Neural cell (in vitro differentiated cells): Measurements from ENCODE around the gene BMERB1. TPM values are rescaled to one million over a fixed set of nuclear protein-coding genes. Genes with fewer than 3 reads are reported as not detected.

Experiments
- H2AFZ ChIP-seq: fragments of 200-600, 300-800 bp; sonication (generic), shearing (Covaris generic); 2 replicates; pipeline ENCODE4 v1.6.0; 2014; ENCODE audit warnings: low read depth, mild to moderate bottlenecking, antibody characterized with exemption, low read length, moderate library complexity
- H3F3A ChIP-seq: fragments of 200-600 bp; shearing (Covaris generic); 2 replicates; pipeline ENCODE4 v1.6.1; 2016; ENCODE audit warnings: mild to moderate bottlenecking, moderate library complexity, mixed read lengths, antibody characterized with exemption, low read length; ENCODE audit not compliant: insufficient read depth, poor library complexity, severe bottlenecking
- H3K27ac ChIP-seq: fragments of 200-600, 300-800 bp; sonication (generic), shearing (Covaris generic); 2 replicates; pipeline ENCODE4 v1.5.1; 2014; ENCODE audit warnings: mild to moderate bottlenecking, low read length, moderate library complexity
- H3K27me3 ChIP-seq: fragments of 300-800, 200-600 bp; sonication (generic), shearing (Covaris generic); 2 replicates; pipeline ENCODE4 v1.6.0; 2014; ENCODE audit warnings: mild to moderate bottlenecking, low read depth, low read length, moderate library complexity; ENCODE audit not compliant: insufficient read depth
- H3K36me3 ChIP-seq: fragments of 300-800, 200-600 bp; sonication (generic), shearing (Covaris generic); 2 replicates; pipeline ENCODE4 v1.5.1; 2014; ENCODE audit warnings: mild to moderate bottlenecking, antibody characterized with exemption, low read length, moderate library complexity; ENCODE audit not compliant: insufficient read depth
- H3K4me2 ChIP-seq: fragments of 300-800, 200-600 bp; sonication (generic), shearing (Covaris generic); 2 replicates; pipeline ENCODE4 v1.6.0; 2014; ENCODE audit warnings: mild to moderate bottlenecking, low read length
- H3K4me3 ChIP-seq: fragments of 300-800, 200-600 bp; sonication (generic), shearing (Covaris generic); 2 replicates; pipeline ENCODE4 v1.5.1; 2014; ENCODE audit warnings: mild to moderate bottlenecking, low read length, moderate library complexity
- H3K79me2 ChIP-seq: fragments of 200-600 bp; shearing (Covaris generic); replicated peaks from 2 replicates; pipeline ENCODE4 v1.6.0; 2014; ENCODE audit warnings: mild to moderate bottlenecking, low read length, moderate library complexity; ENCODE audit not compliant: insufficient read depth
- H3K9ac ChIP-seq: fragments of 300-800, 200-600 bp; sonication (generic), shearing (Covaris generic); 2 replicates; pipeline ENCODE4 v1.6.1; 2016; ENCODE audit warnings: mild to moderate bottlenecking, low read length, mixed read lengths
- H3K9me2 ChIP-seq: fragments of 200-600 bp; shearing (Covaris generic); 2 replicates; pipeline ENCODE4 v1.6.1; 2016; ENCODE audit warnings: mild to moderate bottlenecking, low read length, mixed read lengths; ENCODE audit not compliant: insufficient read depth
- H3K9me3 ChIP-seq: fragments of 200-600, 300-800 bp; sonication (generic), shearing (Covaris generic); 2 replicates; pipeline ENCODE4 v1.6.1; 2016; ENCODE audit warnings: mild to moderate bottlenecking, mixed run types, low read length, moderate library complexity, mixed read lengths
- H4K20me1 ChIP-seq: fragments of 200-600 bp; shearing (Covaris generic); 2 replicates; pipeline ENCODE4 v1.6.1; 2016; ENCODE audit warnings: mild to moderate bottlenecking, mixed run types; ENCODE audit not compliant: insufficient read depth
- CTCF ChIP-seq: fragments of 450-650 bp; IDR thresholded peaks from 2 replicates; pipeline ENCODE4 v1.5.1; 2014; ENCODE audit warnings: antibody characterized with exemption, mild to moderate bottlenecking, moderate library complexity; ENCODE audit not compliant: poor library complexity, severe bottlenecking
- EP300 ChIP-seq: fragments of 450-650 bp; conservative IDR thresholded peaks from 2 replicates; pipeline ENCODE4 v1.6.1; 2014; ENCODE audit warnings: antibody characterized with exemption, mild to moderate bottlenecking, moderate library complexity; ENCODE audit not compliant: poor library complexity, severe bottlenecking
- MXI1 ChIP-seq: fragments of 450-650 bp; conservative IDR thresholded peaks from 2 replicates; pipeline ENCODE4 v1.6.1; 2014; ENCODE audit warnings: antibody characterized with exemption, mild to moderate bottlenecking; ENCODE audit not compliant: poor library complexity, severe bottlenecking
- RAD21 ChIP-seq: fragments of 450-650 bp; conservative IDR thresholded peaks from 2 replicates; pipeline ENCODE4 v1.6.1; 2014; ENCODE audit warnings: antibody characterized with exemption, mild to moderate bottlenecking, moderate library complexity
- SMC3 ChIP-seq: fragments of 450-650 bp; conservative IDR thresholded peaks from 2 replicates; pipeline ENCODE4 v1.6.1; 2014; ENCODE audit warnings: antibody characterized with exemption, mild to moderate bottlenecking, moderate library complexity; ENCODE audit not compliant: poor library complexity
- TAF1 ChIP-seq: IDR thresholded peaks from 2 replicates; pipeline ENCODE4 v1.6.1; 2012; ENCODE audit warnings: low read depth
- polyA plus RNA-seq: library from polyadenylated mRNA; depleted of rRNA; stranded (reverse); fragments of >200 nt; gene quantifications from 2 replicates; pipeline ENCODE4 v1.2.3, GENCODE V29; 2014
- TF ChIP-seq, protein P1 (sequence below): IDR thresholded peaks from 2 replicates; pipeline ENCODE4 v1.6.1; 2012; ENCODE audit warnings: borderline replicate concordance

The BMERB1 gene
- polyA plus RNA-seq, 1 donor from 2014 or later, result 149 TPM

DNA sequence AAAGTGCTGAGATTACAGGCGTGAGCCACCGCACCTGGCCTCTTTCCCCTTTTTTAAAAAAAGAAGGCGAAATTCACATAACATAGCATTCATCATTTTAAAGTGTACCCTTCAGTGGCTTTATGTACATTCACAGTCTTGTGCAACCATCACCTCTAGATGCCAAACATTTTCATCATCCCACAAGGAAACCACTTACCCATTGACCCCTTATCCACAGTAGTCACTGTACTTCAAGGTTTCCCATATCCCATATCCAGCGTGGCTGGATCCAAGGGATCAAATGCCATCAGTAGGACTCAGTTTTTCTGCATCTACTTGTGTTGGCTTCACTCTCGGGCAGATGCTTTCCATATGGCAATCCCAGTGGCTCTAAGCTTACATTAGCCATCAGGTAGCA is 50.3 kb downstream of the BMERB1 start:
- Histone ChIP-seq H3K9me3 (no peaks in the 10 kb centered on the region), H3K4me2 (no peak overlapping the region), H3K4me3 (no peak overlapping the region), H4K20me1 (no peaks in the 10 kb centered on the region), H3K9me2 (no peaks in the 10 kb centered on the region), H3F3A (no peaks in the 10 kb centered on the region), H3K79me2 (no peaks in the 10 kb centered on the region), H3K36me3 (no peaks in the 10 kb centered on the region), H3K27me3 (no peaks in the 10 kb centered on the region), H3K27ac (no peak overlapping the region), H2AFZ (no peak overlapping the region), H3K9ac (no peak overlapping the region)
- TF ChIP-seq SMC3 (no peak), EP300 (no peak), RAD21 (no peak), TAF1 (no peak), MXI1 (no peak)
- TF ChIP-seq, protein P1, sequence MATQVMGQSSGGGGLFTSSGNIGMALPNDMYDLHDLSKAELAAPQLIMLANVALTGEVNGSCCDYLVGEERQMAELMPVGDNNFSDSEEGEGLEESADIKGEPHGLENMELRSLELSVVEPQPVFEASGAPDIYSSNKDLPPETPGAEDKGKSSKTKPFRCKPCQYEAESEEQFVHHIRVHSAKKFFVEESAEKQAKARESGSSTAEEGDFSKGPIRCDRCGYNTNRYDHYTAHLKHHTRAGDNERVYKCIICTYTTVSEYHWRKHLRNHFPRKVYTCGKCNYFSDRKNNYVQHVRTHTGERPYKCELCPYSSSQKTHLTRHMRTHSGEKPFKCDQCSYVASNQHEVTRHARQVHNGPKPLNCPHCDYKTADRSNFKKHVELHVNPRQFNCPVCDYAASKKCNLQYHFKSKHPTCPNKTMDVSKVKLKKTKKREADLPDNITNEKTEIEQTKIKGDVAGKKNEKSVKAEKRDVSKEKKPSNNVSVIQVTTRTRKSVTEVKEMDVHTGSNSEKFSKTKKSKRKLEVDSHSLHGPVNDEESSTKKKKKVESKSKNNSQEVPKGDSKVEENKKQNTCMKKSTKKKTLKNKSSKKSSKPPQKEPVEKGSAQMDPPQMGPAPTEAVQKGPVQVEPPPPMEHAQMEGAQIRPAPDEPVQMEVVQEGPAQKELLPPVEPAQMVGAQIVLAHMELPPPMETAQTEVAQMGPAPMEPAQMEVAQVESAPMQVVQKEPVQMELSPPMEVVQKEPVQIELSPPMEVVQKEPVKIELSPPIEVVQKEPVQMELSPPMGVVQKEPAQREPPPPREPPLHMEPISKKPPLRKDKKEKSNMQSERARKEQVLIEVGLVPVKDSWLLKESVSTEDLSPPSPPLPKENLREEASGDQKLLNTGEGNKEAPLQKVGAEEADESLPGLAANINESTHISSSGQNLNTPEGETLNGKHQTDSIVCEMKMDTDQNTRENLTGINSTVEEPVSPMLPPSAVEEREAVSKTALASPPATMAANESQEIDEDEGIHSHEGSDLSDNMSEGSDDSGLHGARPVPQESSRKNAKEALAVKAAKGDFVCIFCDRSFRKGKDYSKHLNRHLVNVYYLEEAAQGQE, result no peak

GRCh38 chr16:15485175-15485574 is 50.8 kb downstream of the BMERB1 start:
- H2AFZ ChIP-seq, result no peak overlapping the region
- no peaks in the 10 kb centered on the region for H3K9me3 ChIP-seq
- H3K4me2 ChIP-seq, result no peak overlapping the region
- no peaks in the 10 kb centered on the region for H3K27me3 ChIP-seq
- no peak for TF ChIP-seq SMC3
- TF ChIP-seq EP300, result no peak
- no peak for TF ChIP-seq MXI1
- TF ChIP-seq TAF1, result no peak
- TF ChIP-seq, protein P1, result no peak
- no peak for TF ChIP-seq CTCF
- no peak for TF ChIP-seq RAD21
- no peaks in the 10 kb centered on the region for H4K20me1 ChIP-seq
- no peaks in the 10 kb centered on the region for H3K79me2 ChIP-seq
- no peak overlapping the region for H3K27ac ChIP-seq
- H3K9ac ChIP-seq, result no peak overlapping the region
- H3K9me2 ChIP-seq, result no peaks in the 10 kb centered on the region
- no peak overlapping the region for H3K4me3 ChIP-seq
- no peaks in the 10 kb centered on the region for H3F3A ChIP-seq
- H3K36me3 ChIP-seq, result no peaks in the 10 kb centered on the region
